Heart left ventricle (tissue), 16 donors: Measurements from ENCODE around the gene CAMTA1. TPM values are rescaled to one million over a fixed set of nuclear protein-coding genes. Genes with fewer than 3 reads are reported as not detected.

Source experiments
- ATAC-seq, 4 donors: fragments of 200-7000 bp; cut with Tn5 transposase; one replicate each; pipeline ENCODE4 v1.9.1; 2020 to 2022; ENCODE audit warnings: moderate library complexity in 4 of 4, mild to moderate bottlenecking in 3 of 4, moderate number of reproducible peaks in 1 of 4
- DNase-seq, 5 donors: peaks; one replicate each; pipeline ENCODE4 v3.0.0-alpha.2; 2020
- H3K27ac ChIP-seq, 12 donors: fragments of 200-600 bp; sonication (generic) in 4 of 12; one replicate each; pipeline versions ENCODE4 v1.5.0 to v1.8.0; 2016 to 2022; ENCODE audit warnings: mild to moderate bottlenecking in 2 of 12
- H3K27me3 ChIP-seq, 9 donors: fragments of 200-600 bp; sonication (generic) in 2 of 9; one replicate each; pipeline versions ENCODE4 v1.5.1 to v1.8.0; 2016 to 2022; ENCODE audit warnings: mild to moderate bottlenecking in 3 of 9
- H3K36me3 ChIP-seq, 9 donors: fragments of 200-600 bp; sonication (generic) in 2 of 9; one replicate each; pipeline versions ENCODE4 v1.5.0 to v1.8.0; 2018 to 2022; ENCODE audit warnings: mild to moderate bottlenecking in 2 of 9
- H3K4me1 ChIP-seq, 12 donors: fragments of 200-600 bp; sonication (generic) in 4 of 12; one replicate each; pipeline versions ENCODE4 v1.5.0 to v1.8.0; 2016 to 2022; ENCODE audit warnings: mild to moderate bottlenecking in 3 of 12
- H3K4me3 ChIP-seq, 12 donors: fragments of 200-600 bp; sonication (generic) in 4 of 12; one replicate each; pipeline versions ENCODE4 v1.5.0 to v1.8.0; 2017 to 2022; ENCODE audit warnings: mild to moderate bottlenecking in 9 of 12, moderate library complexity in 4 of 12
- H3K9me3 ChIP-seq, 12 donors: fragments of 200-600 bp; sonication (generic) in 4 of 12; one replicate each; pipeline versions ENCODE4 v1.5.0 to v1.8.0; 2016 to 2022; ENCODE audit warnings: mild to moderate bottlenecking in 1 of 12
- POLR2A ChIP-seq, 2 donors: fragments of 450-650 bp; IDR thresholded peaks; one replicate each; pipeline ENCODE4 v1.6.1; 2017; ENCODE audit warnings: antibody characterized with exemption in 2 of 2, mild to moderate bottlenecking in 2 of 2, moderate library complexity in 2 of 2
- WGBS, 4 donors: extraction: QIAGEN DNeasy Blood & Tissue Kit in 2 of 4; methylation state at CpG; one replicate each; pipeline versions ENCODE4 v1.1.5 to v1.1.7; 2013 to 2018; 5-methylcytosine and 5-hydroxymethylcytosine counted together
- intact Hi-C, 10 donors: fragments of 100-400 bp; cut with DNase I; formaldehyde crosslinking; loops; one replicate each; pipeline versions ENCODE4 v1.11.1 to v1.14.2; 2022
- polyA plus RNA-seq, 2 donors: library from polyadenylated mRNA; stranded (reverse); fragments of 200-250 nt; gene quantifications; one replicate each; pipeline ENCODE4 v1.2.3, GENCODE V29; 2013
- total RNA-seq, 9 donors: library from RNA; depleted of rRNA in 2 of 9; stranded (reverse); fragments of >200 nt in 2 of 9; fragmentation: NEBNext Ultra II Directional in 3 of 9; extraction: Animal tissue kit (Norgen Biotek cat#: 25700) in 3 of 9; gene quantifications; one replicate each; pipeline versions ENCODE4 v1.1.0 to v1.2.4, GENCODE V29; 2016 to 2023
- TF ChIP-seq, protein P1 (sequence below), 12 donors: fragments of 200-600 bp; sonication (generic) in 4 of 12; IDR thresholded peaks; one replicate each; pipeline versions ENCODE4 v1.5.0 to v1.8.0; 2018 to 2022; ENCODE audit warnings: antibody characterized with exemption in 12 of 12, mild to moderate bottlenecking in 5 of 12
- donor health status: ischemic (EF 13 %, LVEDD 7.1; RV severe dilation, severe dysfunction).
- donor health status: healthy with polysubstance abuse.
- donor health status: DM: no; HTN: yes; CAD: no.
- donor health status: DM: no; HTN: no; CAD: no.
- donor health status: ischemic (EF 25% LVEDD 6.9; RV normal size, moderate dysfunction).
- donor health status: ischemic (EF 25% LVEDD 5.7; RV mildly dilated, moderate dysfunction).
- donor health status: healthy.
- donor health status: DM: yes; HTN: yes; CAD: no.
- donor health status: ischemic (EF 35%, LVEDD 5.7; RV mildly dilated, moderate dysfunction).
- donor health status: nonischemic (EF 11% LVEDD 7.7; RV severe dilation, severe dysfunction).
- donor health status: DM: yes; HTN: yes; CAD: no.
- donor health status: PGD.
- donor health status: ischemic (EF 29% LVEDD 5.4; RV normal size, mild dysfunction).
- donor health status: nonischemic (EF 23%, LVEDD 6.1; RV moderate dilation, normal function).

The CAMTA1 gene
- total and polyA plus RNA-seq, 11 donors, result 114 to 303 (median 137) TPM

DNA sequence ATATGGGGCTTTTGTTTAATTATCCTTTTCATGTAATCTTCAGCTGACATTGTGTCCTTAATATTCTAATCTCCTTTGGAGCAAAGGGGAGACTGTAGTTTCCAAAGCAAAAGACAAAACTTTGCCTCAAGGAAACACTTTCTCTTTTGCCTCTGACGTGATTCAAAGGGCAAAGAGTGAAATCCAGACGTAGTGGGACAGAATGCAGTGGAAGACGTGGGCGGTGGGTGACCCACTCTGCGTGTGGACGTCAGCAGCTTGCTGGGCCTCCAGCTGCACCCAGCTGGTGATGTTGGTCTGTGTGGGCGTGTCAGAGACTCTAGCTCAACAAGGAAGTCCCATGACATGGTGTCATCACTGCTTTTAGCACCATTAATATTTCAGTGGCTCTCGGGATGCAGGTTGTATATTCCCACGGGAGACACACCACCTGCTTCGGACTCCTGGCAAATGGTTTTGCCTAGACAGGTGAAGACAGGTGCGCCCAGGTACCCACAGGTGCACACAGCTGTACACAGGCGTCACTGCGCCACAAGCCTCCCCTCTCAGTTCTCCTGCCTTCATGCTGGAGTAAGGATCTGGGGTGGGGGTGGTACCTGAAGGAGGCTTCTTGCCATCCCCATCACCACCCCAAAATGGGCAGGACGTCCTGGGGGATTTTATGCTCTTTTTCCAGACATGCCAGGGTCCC lies 693.7 kb downstream of the CAMTA1 start:
- DNase-seq, result peak; percentile 83 to 95 (median 85)
- WGBS, 4 donors, result 61 to 73% (median 67%) methylated on average over 11 to 14 of the region's 14 CpGs
- H3K4me1 ChIP-seq, result peaks cover 0 to 25% (median 5%) of the 10 kb centered on the region in 12 donors
- peak; percentile 60 to 92 (median 74) for ATAC-seq
- intact Hi-C loops, result no loop called here
- peak overlapping the region in 9 of 12 donors; percentile 39 to 75 (median 64) for H3K27ac ChIP-seq
- no peaks in the 10 kb centered on the region for H3K9me3 ChIP-seq
- H3K27me3 ChIP-seq, result no peaks in the 10 kb centered on the region
- TF ChIP-seq, protein P1, sequence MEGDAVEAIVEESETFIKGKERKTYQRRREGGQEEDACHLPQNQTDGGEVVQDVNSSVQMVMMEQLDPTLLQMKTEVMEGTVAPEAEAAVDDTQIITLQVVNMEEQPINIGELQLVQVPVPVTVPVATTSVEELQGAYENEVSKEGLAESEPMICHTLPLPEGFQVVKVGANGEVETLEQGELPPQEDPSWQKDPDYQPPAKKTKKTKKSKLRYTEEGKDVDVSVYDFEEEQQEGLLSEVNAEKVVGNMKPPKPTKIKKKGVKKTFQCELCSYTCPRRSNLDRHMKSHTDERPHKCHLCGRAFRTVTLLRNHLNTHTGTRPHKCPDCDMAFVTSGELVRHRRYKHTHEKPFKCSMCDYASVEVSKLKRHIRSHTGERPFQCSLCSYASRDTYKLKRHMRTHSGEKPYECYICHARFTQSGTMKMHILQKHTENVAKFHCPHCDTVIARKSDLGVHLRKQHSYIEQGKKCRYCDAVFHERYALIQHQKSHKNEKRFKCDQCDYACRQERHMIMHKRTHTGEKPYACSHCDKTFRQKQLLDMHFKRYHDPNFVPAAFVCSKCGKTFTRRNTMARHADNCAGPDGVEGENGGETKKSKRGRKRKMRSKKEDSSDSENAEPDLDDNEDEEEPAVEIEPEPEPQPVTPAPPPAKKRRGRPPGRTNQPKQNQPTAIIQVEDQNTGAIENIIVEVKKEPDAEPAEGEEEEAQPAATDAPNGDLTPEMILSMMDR (IDR thresholded peaks at IDR 0.05), result no peak
- TF ChIP-seq POLR2A (IDR thresholded peaks at IDR 0.05), result no peak
- no peaks in the 10 kb centered on the region for H3K36me3 ChIP-seq
- H3K4me3 ChIP-seq, result peak overlapping the region in 2 of 12 donors; percentile 4 to 14

DNA sequence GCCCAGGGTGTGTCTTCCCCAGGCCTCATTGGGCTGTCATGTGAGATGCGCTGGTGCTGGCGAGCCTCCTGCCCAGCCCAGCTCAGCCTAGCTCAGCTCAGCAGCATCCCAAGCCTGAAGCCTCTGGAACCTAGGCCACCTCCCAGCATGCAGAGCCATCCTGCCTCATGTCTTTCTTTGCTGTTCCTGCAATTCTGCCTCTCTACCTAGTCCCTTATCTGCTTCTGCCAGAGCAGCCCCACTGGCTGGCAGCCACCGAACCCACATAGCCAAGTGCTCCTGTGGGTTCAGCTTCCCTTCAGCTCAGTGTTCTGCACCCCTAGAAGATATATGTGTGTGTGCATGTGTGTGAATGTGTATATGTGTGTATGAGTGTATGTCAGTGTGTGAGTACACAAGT lies 694.3 kb downstream of the CAMTA1 start:
- TF ChIP-seq, protein P1 (IDR thresholded peaks at IDR 0.05), result no peak
- no peak for TF ChIP-seq POLR2A (IDR thresholded peaks at IDR 0.05)
- no peaks in the 10 kb centered on the region for H3K36me3 ChIP-seq
- no peaks in the 10 kb centered on the region for H3K9me3 ChIP-seq
- H3K27me3 ChIP-seq, result no peaks in the 10 kb centered on the region
- H3K27ac ChIP-seq, result no peak overlapping the region
- WGBS, 4 donors, result 90 to 100% (median 95%) methylated on average over 3 of the region's 3 CpGs
- H3K4me3 ChIP-seq, result no peak overlapping the region
- peaks cover 0 to 25% (median 5%) of the 10 kb centered on the region in 12 donors for H3K4me1 ChIP-seq
- ATAC-seq (no peak), DNase-seq (no peak)
- intact Hi-C loops, result no loop called here

- H3K27me3 ChIP-seq, result no peaks in the 10 kb centered on the region
- 62 to 98% (median 85%) methylated on average over 3 of the region's 3 CpGs for WGBS, 4 donors
- intact Hi-C loops, result no loop called here
- no peaks in the 10 kb centered on the region for H3K9me3 ChIP-seq
- TF ChIP-seq, protein P1 (IDR thresholded peaks at IDR 0.05), result no peak
- no peak for TF ChIP-seq POLR2A (IDR thresholded peaks at IDR 0.05)
- H3K36me3 ChIP-seq, result no peaks in the 10 kb centered on the region
- no peak for ATAC-seq
- no peak for DNase-seq
- peaks cover 0 to 25% (median 5%) of the 10 kb centered on the region in 12 donors for H3K4me1 ChIP-seq
- no peak overlapping the region for H3K4me3 ChIP-seq
- no peak overlapping the region for H3K27ac ChIP-seq
These were observed 695.9 kb downstream of the CAMTA1 start for GRCh38 chr1:7481194-7481593.

- Histone ChIP-seq H3K27ac (no peak overlapping the region), H3K4me1 (peaks cover 0 to 23% (median 5%) of the 10 kb centered on the region in 12 donors), H3K27me3 (no peaks in the 10 kb centered on the region), H3K9me3 (no peaks in the 10 kb centered on the region), H3K36me3 (no peaks in the 10 kb centered on the region), H3K4me3 (no peak overlapping the region)
- peak in 2 of 4 donors; percentile 25 to 43 for ATAC-seq
- DNase-seq, result peak in 1 of 5 donors; percentile 45
- intact Hi-C loops, result no loop called here
- WGBS, 4 donors, result 62 to 76% (median 70%) methylated on average over 6 of the region's 6 CpGs
- TF ChIP-seq, protein P1 (IDR thresholded peaks at IDR 0.05), result no peak
- TF ChIP-seq POLR2A (IDR thresholded peaks at IDR 0.05), result no peak
These were observed 696.8 kb downstream of the CAMTA1 start for GRCh38 chr1:7482077-7482476.
